Measurements from ENCODE around the gene PLD3. TPM values are rescaled to one million over a fixed set of nuclear protein-coding genes. Genes with fewer than 3 reads are reported as not detected.

PLD3 gene
- polyA plus RNA-seq, 1 experiment = 395 TPM

GRCh38 chr19:40387155-40387554, 38.7 kb downstream of the PLD3 start:
- no peaks in the 10 kb centered on the region for H3K27me3 ChIP-seq (ENCODE audit: control insufficient read depth, insufficient read depth, low read length)
- no peak overlapping the region for H3K27ac ChIP-seq (ENCODE audit: low read depth, low read length)
- no peaks in the 10 kb centered on the region; the same call in 1 of the 2 replicates for H3K9me3 ChIP-seq (ENCODE audit: control insufficient read depth, insufficient read depth, low read length)
- ChIA-PET CTCF (interaction anchor here (0.8 kb wide), 1 partner anchor 33 kb away, joined by 5 read pairs; no protein-coding TSS in a partner anchor), POLR2A (interaction anchor here (0.5 kb wide), 1 partner anchor 14 kb away, joined by 3 read pairs; no protein-coding TSS in a partner anchor)
- TF ChIP-seq, protein P1, sequence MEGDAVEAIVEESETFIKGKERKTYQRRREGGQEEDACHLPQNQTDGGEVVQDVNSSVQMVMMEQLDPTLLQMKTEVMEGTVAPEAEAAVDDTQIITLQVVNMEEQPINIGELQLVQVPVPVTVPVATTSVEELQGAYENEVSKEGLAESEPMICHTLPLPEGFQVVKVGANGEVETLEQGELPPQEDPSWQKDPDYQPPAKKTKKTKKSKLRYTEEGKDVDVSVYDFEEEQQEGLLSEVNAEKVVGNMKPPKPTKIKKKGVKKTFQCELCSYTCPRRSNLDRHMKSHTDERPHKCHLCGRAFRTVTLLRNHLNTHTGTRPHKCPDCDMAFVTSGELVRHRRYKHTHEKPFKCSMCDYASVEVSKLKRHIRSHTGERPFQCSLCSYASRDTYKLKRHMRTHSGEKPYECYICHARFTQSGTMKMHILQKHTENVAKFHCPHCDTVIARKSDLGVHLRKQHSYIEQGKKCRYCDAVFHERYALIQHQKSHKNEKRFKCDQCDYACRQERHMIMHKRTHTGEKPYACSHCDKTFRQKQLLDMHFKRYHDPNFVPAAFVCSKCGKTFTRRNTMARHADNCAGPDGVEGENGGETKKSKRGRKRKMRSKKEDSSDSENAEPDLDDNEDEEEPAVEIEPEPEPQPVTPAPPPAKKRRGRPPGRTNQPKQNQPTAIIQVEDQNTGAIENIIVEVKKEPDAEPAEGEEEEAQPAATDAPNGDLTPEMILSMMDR (IDR thresholded peaks at IDR 0.05; ENCODE audit: low read depth, low read length) = no peak
- H3K4me3 ChIP-seq (ENCODE audit: low read depth, low read length) = no peak overlapping the region
- DNase-seq (ENCODE audit: low read depth, low spot score) = no peak

GRCh38 chr19:40388481-40388880, 40.0 kb downstream of the PLD3 start:
- Histone ChIP-seq H3K9me3 (ENCODE audit: control insufficient read depth, insufficient read depth, low read length) (no peaks in the 10 kb centered on the region; the same call in 1 of the 2 replicates), H3K27me3 (ENCODE audit: control insufficient read depth, insufficient read depth, low read length) (no peaks in the 10 kb centered on the region), H3K4me3 (ENCODE audit: low read depth, low read length) (no peak overlapping the region), H3K27ac (ENCODE audit: low read depth, low read length) (no peak overlapping the region)
- DNase-seq (ENCODE audit: low read depth, low spot score) = no peak
- TF ChIP-seq, protein P1 (IDR thresholded peaks at IDR 0.05; ENCODE audit: low read depth, low read length) = no peak
- ChIA-PET CTCF (interaction anchor here (1.4 kb wide), 1 partner anchor 32 kb away, joined by 5 read pairs; no protein-coding TSS in a partner anchor), POLR2A (no interaction called here)

DNA sequence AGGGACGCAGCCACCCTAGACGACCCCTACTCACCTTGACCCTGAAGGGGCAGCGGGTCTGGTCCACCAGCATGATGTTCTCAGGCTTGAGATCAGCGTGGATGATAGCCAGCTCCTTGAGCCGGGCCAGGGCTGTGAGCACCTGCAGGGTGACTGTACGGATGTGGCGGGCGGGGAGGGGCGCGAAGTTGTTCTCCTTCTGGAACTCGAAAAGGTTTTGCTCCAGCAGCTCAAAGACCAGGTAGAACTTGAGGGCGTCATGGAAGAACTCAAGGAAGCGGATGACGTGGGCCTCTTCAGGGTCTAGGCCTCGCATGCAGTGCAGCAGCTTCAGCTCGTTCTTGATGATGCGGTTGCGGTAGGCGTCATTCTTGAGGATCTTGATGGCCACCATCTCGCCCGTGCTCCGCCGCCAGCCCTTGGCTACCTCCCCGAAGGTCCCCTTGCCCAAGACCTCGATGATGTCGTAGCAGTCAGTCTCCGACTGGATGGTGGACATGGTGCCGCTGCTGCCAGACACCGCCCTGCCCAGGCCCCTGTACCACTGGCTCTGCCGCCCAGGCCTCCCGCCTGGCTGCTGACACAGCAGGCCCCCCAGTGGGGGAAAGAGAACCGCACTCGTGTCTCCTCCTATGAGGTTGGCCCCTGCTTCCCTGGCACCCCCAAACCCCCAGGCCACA, 41.0 kb downstream of the PLD3 start:
- DNase-seq (ENCODE audit: low read depth, low spot score) = no peak
- no peak overlapping the region for H3K4me3 ChIP-seq (ENCODE audit: low read depth, low read length)
- TF ChIP-seq, protein P1 (IDR thresholded peaks at IDR 0.05; ENCODE audit: low read depth, low read length) = no peak
- H3K27me3 ChIP-seq (ENCODE audit: control insufficient read depth, insufficient read depth, low read length) = no peaks in the 10 kb centered on the region
- POLR2A ChIA-PET = interaction anchor here (0.5 kb wide), 1 partner anchor 181 kb away, joined by 3 read pairs; no protein-coding TSS in a partner anchor
- no peak overlapping the region for H3K27ac ChIP-seq (ENCODE audit: low read depth, low read length)
- no peaks in the 10 kb centered on the region for H3K9me3 ChIP-seq (ENCODE audit: control insufficient read depth, insufficient read depth, low read length)
- CTCF ChIA-PET = interaction anchor here (1.4 kb wide), 1 partner anchor 31 kb away, joined by 5 read pairs; no protein-coding TSS in a partner anchor

GRCh38 chr19:40390084-40390742, 41.7 kb downstream of the PLD3 start, which contains the start of gene HIPK4:
Gene HIPK4 (minus strand): TSS chr19:40390181. CDS start chr19:40389902, 279 bp downstream.
- H3K4me3 ChIP-seq (ENCODE audit: low read depth, low read length) = no peak within 1 kb of the TSS
- DNase-seq (ENCODE audit: low read depth, low spot score) = no peak
- no peaks in the 10 kb centered on the region for H3K27me3 ChIP-seq (ENCODE audit: control insufficient read depth, insufficient read depth, low read length)
- CTCF ChIA-PET = interaction anchor here (1.4 kb wide), 1 partner anchor 30 kb away, joined by 5 read pairs; no protein-coding TSS in a partner anchor
- no peak within 1 kb of the TSS for H3K27ac ChIP-seq (ENCODE audit: low read depth, low read length)
- TF ChIP-seq, protein P1 (IDR thresholded peaks at IDR 0.05; ENCODE audit: low read depth, low read length) = no peak
- POLR2A ChIA-PET = interaction anchor here (0.5 kb wide), 1 partner anchor 180 kb away, joined by 3 read pairs; no protein-coding TSS in a partner anchor
- H3K9me3 ChIP-seq (ENCODE audit: control insufficient read depth, insufficient read depth, low read length) = no peaks in the 10 kb centered on the region

DNA sequence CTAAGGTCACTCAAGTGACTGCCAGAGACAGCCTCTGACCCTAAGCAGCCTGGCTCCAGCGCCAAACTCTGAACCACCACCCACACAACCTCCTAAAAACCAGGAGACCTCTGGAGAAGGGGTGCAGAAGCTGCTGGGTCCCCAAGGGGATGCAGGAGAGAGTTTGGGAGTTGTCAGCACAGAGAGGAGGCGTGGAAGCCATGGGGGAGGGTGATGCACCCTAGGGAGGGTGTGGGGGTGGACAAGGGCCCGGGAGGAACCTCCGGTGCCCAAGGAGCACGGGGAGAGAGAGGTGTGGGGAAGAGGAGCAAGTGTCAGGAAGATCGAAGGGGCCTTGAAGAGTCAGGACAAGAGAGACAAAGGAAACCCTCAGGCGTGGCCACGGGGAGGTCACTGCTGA, 43.6 kb downstream of the PLD3 start:
- H3K27ac ChIP-seq (ENCODE audit: low read depth, low read length) = no peak overlapping the region
- H3K27me3 ChIP-seq (ENCODE audit: control insufficient read depth, insufficient read depth, low read length) = no peaks in the 10 kb centered on the region
- POLR2A ChIA-PET = no interaction called here
- no peak for DNase-seq (ENCODE audit: low read depth, low spot score)
- no peak overlapping the region for H3K4me3 ChIP-seq (ENCODE audit: low read depth, low read length)
- CTCF ChIA-PET = no interaction called here
- H3K9me3 ChIP-seq (ENCODE audit: control insufficient read depth, insufficient read depth, low read length) = no peaks in the 10 kb centered on the region
- TF ChIP-seq, protein P1 (IDR thresholded peaks at IDR 0.05; ENCODE audit: low read depth, low read length) = no peak
